Measurements from ENCODE around the gene PCDHA4. TPM values are rescaled to one million over a fixed set of nuclear protein-coding genes. Genes with fewer than 3 reads are reported as not detected.
"Not testable (repeated sequence)": the region's sequence is repeated elsewhere in the genome, so short reads cannot be mapped to it uniquely, and the experiment has no call there.

The PCDHA4 gene
- total RNA-seq, 1 donor from 2014 or later = 1.6 TPM

GRCh38 chr5:140791089-140791488 lies 15.8 kb upstream of the PCDHA4 start:
- DNase-seq (ENCODE audit: low read depth) = no peak
- H3K4me3 ChIP-seq (ENCODE audit: low read depth, low read length) = no peak overlapping the region
- TF ChIP-seq CTCF (conservative IDR thresholded peaks at IDR 0.05; ENCODE audit: low read depth, low read length) = no peak

DNA sequence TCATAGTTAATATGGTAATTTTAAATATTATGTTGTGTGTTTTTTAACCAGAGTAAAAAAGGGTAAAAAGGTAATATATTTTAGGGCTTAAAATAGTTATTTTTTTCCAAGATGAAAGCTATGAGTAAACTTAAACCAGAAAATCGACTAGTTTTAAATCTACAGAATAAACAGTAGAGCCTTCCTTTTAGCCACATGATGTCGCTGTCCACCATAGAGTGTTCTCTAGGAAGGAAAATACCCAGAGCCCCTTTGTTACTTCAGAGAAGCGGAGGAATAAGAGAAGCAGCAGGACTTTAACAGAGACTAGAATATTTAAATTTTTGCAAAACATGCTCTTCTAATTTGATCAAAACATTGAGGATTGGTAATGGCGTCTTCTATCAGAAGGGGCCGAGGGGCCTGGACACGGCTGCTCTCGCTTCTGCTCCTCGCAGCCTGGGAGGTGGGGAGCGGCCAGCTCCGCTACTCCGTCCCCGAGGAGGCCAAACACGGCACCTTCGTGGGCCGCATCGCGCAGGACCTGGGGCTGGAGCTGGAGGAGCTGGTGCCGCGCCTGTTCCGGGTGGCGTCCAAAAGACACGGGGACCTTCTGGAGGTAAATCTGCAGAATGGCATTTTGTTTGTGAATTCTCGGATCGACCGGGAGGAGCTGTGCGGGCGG lies 12.1 kb upstream of the PCDHA4 start, which contains the start of gene PCDHA2:
PCDHA2 (plus strand) TSS at position 258 of the 664 bp plus-strand sequence.
- DNase-seq (ENCODE audit: low read depth) = no peak
- H3K4me3 ChIP-seq (ENCODE audit: low read depth, low read length) = peak within 1 kb of the TSS; percentile 36
- TF ChIP-seq CTCF (conservative IDR thresholded peaks at IDR 0.05; ENCODE audit: low read depth, low read length) = peak; percentile 39

DNA sequence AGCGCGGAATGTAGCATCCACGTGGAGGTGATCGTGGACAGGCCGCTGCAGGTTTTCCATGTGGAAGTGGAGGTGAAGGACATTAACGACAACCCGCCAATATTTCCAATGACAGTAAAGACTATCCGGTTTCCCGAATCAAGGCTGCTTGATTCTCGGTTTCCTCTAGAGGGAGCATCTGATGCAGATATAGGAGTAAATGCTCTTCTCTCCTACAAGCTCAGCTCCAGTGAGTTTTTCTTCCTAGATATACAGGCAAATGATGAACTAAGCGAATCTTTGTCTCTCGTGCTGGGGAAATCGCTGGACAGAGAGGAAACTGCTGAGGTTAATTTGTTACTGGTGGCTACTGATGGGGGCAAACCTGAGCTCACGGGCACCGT lies 11.6 kb upstream of the PCDHA4 start:
- no peak for DNase-seq (ENCODE audit: low read depth)
- peak; percentile 36 for TF ChIP-seq CTCF (conservative IDR thresholded peaks at IDR 0.05; ENCODE audit: low read depth, low read length)

DNA sequence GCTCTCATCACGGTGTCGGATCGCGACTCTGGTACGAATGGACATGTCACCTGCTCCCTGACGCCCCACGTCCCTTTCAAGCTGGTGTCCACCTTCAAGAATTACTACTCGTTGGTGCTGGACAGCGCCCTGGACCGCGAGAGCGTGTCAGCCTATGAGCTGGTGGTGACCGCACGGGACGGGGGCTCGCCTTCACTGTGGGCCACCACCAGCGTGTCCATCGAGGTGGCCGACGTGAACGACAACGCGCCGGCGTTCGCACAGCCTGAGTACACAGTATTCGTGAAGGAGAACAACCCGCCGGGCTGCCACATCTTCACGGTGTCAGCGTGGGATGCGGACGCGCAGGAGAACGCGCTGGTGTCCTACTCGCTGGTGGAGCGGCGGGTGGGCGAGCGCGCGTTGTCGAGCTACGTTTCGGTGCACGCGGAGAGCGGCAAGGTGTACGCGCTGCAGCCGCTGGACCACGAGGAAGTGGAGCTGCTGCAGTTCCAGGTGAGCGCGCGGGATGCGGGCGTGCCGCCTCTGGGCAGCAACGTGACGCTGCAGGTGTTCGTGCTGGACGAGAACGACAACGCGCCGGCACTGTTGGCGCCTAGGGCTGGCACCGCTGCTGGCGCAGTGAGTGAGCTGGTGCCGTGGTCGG lies 10.7 kb upstream of the PCDHA4 start:
- DNase-seq (ENCODE audit: low read depth); H3K4me3 ChIP-seq (ENCODE audit: low read depth, low read length): not testable (repeated sequence)

More for the DNA sequence above, 11.6 kb upstream of the PCDHA4 start:
- peak overlapping the region; percentile 36 for H3K4me3 ChIP-seq (ENCODE audit: low read depth, low read length)

GRCh38 chr5:140796718-140797095 lies 10.2 kb upstream of the PCDHA4 start:
- no peak for DNase-seq (ENCODE audit: low read depth)
- no peak for TF ChIP-seq CTCF (conservative IDR thresholded peaks at IDR 0.05; ENCODE audit: low read depth, low read length)
- no peak overlapping the region for H3K4me3 ChIP-seq (ENCODE audit: low read depth, low read length)

- H3K4me3 ChIP-seq (ENCODE audit: low read depth, low read length) = peak within 1 kb of the TSS; percentile 44
- peak; percentile 42 for TF ChIP-seq CTCF (conservative IDR thresholded peaks at IDR 0.05; ENCODE audit: low read depth, low read length)
- no peak for DNase-seq (ENCODE audit: low read depth)
These were observed 5.9 kb upstream of the PCDHA4 start, which contains the start of gene PCDHA3 for GRCh38 chr5:140800816-140801493. PCDHA3 (plus strand) TSS chr5:140801057.

DNA sequence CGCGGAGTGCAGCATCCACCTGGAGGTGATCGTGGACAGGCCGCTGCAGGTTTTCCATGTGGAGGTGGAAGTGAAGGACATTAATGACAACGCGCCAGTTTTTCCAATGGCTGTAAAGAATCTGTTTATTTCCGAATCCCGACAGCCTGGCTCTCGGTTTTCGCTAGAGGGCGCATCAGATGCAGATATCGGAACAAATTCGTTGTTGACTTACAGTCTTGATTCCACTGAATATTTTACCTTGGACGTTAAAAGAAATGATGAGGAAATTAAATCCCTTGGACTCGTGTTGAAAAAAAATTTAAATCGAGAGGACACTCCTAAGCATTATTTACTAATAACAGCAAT lies 5.4 kb upstream of the PCDHA4 start:
- H3K4me3 ChIP-seq (ENCODE audit: low read depth, low read length) = peak overlapping the region; percentile 44

DNA sequence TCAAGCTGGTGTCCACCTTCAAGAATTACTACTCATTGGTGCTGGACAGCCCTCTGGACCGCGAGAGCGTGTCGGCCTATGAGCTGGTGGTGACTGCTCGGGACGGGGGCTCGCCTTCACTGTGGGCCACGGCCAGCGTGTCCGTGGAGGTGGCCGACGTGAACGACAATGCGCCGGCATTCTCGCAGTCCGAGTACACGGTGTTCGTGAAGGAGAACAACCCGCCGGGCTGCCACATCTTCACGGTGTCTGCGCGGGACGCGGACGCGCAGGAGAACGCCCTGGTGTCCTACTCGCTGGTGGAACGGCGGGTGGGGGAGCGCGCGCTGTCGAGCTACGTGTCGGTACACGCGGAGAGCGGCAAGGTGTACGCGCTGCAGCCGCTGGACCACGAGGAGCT lies 4.5 kb upstream of the PCDHA4 start:
- H3K4me3 ChIP-seq (ENCODE audit: low read depth, low read length) = not testable (repeated sequence)

More for the DNA sequence above, 5.4 kb upstream of the PCDHA4 start:
- peak; percentile 44 for TF ChIP-seq CTCF (conservative IDR thresholded peaks at IDR 0.05; ENCODE audit: low read depth, low read length)
- no peak for DNase-seq (ENCODE audit: low read depth)

More for the DNA sequence above, 4.5 kb upstream of the PCDHA4 start:
- DNase-seq (ENCODE audit: low read depth) = not testable (repeated sequence)

Measured in epithelial cell of proximal tubule (primary cell).